Right lobe of liver (tissue), 4 donors: ENCODE results near the gene POLE.

Experiments
- CTCF ChIP-seq, 4 donors: fragments of 200-600 bp in 3 of 4; fragments of 450-650 bp in 1 of 4; IDR thresholded peaks; one replicate each; pipeline versions ENCODE4 v1.5.1 to v1.8.0; 2016 to 2022; ENCODE audit warnings: antibody characterized with exemption in 4 of 4, mild to moderate bottlenecking in 2 of 4
- POLR2A ChIP-seq: fragments of 450-650 bp; IDR thresholded peaks from one replicate; pipeline ENCODE4 v1.6.1; 2017; ENCODE audit warnings: antibody characterized with exemption, mild to moderate bottlenecking
- donor health status: DM: no; HTN: no; CAD: no.
- donor health status: DM: no; HTN: no; CAD: no.
- donor health status: DM: no; HTN: yes; CAD: no.

GRCh38 chr12:132585177-132585576, 102.0 kb downstream of the POLE start:
- no peak for TF ChIP-seq POLR2A
- TF ChIP-seq CTCF (IDR thresholded peaks at IDR 0.05): no peak
